GM10847 (cell line): ENCODE results near the gene RLN3.

Source experiments
- POLR2A ChIP-seq: IDR thresholded peaks from 2 replicates; pipeline ENCODE4 v1.6.1; 2011; ENCODE audit not compliant: insufficient read length; ENCODE audit errors: extremely low read depth

RLN3 gene

GRCh38 chr19:14058182-14059092, 30.5 kb downstream of the RLN3 start:
- TF ChIP-seq POLR2A = no peak

- TF ChIP-seq POLR2A = no peak
Observed at GRCh38 chr19:14059093-14059480, 31.1 kb downstream of the RLN3 start.

DNA sequence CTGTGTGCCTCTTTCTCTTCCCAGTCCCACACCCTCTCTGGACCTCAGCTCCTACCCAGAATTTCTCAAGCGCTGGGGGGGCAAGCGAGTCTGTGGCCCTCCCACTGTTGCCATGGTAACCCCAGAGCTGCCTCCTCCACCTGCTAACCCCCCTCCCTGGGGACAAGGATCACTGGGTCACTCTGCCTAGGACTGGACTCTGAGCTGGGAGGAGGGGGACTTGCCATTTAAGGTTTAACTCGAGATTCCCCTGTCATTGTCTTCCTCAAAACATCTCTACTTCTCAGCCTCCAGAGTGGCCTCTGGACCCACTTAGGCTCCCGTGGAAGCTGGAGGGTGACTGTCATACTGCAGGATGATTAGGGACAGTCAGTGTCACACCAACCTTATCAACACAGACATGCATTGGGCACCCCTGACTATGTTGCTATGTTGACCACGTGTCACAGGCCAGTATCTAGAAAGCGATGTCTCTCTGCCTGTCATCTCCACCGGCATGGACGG, 31.8 kb downstream of the RLN3 start:
- no peak for TF ChIP-seq POLR2A

- TF ChIP-seq POLR2A = no peak
Observed at GRCh38 chr19:14061081-14061749, 33.3 kb downstream of the RLN3 start.

DNA sequence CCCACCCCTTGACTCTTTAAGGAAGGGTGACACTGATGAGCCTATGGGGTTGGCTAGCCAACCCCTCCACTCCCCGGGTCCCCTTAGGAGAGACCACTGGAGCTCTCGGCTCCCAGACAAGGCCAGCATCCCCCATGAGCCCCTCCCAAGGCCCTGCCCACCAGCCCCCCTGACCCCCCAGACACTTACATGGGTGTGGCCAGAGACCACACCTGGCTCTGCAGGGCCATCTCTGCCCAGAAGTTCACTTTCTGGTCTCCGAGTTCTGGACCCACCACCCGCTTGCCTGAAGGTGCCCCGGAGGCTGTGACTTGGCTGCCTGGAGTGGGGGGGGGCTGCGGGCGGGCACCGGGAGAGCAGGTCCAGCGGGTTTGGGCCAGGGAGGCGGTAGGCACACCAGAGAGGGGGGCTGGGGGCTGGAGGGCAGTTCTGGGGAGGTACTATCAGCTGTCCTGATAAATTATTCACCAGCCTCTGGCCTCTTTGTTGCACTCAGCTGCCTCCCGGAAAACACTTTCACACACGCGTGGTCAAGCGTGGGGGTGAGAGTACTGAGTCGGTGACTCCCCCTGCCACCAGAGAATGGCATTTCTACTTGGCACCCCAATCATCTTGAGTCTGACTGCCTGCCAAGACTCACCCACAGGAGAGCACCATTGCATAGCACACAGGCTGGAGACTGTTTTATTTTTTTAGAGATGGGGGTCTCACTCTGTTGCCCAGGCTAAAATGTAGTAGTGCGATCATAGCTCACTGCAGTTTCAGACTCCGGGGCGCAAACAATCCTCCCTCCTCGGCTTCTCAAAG, 34.0 kb downstream of the RLN3 start, which contains the start of gene PALM3:
PALM3 (minus strand) TSS at position 326 of the 807 bp plus-strand sequence; CDS start at position 230, 96 bp downstream.
- TF ChIP-seq POLR2A = no peak

DNA sequence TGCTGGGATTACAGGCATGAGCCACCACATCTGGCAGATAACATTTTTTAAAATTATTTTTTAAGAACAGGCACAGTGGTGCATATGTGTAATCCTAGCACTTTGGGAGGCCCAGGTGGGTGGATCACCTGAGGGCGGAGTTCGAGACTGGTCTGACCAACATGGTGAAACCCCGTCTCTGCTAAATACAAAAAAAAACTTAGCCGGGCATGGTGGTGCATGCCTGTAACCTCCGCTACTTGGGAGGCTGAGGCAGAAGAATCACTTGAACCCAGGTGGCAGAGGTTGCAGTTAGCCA, 34.6 kb downstream of the RLN3 start:
- no peak for TF ChIP-seq POLR2A

DNA sequence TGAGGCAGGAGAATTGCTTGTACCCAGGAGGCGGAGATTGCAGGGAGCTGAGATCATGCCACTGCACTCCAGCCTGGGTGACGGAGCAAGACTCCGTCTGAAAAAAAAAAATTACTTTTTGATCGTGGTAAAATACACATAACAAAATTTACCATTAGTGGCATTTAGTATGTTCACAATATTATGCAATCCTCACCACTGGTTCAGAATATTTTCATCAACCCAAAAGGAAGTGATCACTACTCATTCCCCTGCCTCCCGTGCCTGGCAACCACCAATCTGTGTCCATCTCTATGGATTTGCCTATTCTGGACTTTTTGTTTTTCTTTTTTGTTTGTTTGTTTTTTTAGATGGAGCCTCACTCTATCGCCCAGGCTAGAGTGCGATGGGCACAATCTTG, 35.2 kb downstream of the RLN3 start:
- TF ChIP-seq POLR2A = no peak

GRCh38 chr19:14066134-14066533, 38.2 kb downstream of the RLN3 start:
- no peak for TF ChIP-seq POLR2A

DNA sequence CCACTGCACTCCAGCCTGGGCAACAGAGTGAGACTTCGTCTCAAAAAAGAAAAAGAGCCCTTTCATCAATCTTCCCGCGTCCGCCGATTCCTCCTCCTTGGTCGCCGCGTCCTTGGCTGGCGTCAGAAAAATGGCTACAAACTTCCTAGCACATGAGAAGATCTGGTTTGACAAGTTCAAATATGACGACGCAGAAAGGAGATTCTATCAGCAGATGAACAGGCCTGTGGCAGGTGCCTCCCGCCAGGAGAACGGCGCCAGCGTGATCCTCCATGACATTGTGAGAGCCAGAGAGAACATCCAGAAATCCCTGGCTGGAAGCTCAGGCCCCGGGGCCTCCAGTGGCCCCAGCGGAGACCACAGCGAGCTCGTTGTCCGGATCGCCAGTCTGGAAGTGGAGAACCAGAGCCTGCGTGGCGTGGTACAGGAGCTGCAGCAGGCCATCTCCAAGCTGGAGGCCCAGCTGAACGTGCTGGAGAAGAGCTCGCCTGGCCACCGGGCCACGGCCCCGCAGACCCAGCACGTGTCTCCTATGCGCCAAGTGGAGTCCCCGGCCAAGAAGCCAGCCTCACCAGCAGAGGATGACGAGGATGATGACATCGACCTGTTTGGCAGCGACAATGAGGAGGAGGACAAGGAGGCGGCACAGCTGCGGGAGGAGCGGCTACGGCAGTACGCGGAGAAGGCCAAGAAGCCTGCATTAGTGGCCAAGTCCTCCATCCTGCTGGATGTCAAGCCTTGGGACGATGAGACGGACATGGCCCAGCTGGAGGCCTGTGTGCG, 42.5 kb downstream of the RLN3 start:
- TF ChIP-seq POLR2A = no peak

DNA sequence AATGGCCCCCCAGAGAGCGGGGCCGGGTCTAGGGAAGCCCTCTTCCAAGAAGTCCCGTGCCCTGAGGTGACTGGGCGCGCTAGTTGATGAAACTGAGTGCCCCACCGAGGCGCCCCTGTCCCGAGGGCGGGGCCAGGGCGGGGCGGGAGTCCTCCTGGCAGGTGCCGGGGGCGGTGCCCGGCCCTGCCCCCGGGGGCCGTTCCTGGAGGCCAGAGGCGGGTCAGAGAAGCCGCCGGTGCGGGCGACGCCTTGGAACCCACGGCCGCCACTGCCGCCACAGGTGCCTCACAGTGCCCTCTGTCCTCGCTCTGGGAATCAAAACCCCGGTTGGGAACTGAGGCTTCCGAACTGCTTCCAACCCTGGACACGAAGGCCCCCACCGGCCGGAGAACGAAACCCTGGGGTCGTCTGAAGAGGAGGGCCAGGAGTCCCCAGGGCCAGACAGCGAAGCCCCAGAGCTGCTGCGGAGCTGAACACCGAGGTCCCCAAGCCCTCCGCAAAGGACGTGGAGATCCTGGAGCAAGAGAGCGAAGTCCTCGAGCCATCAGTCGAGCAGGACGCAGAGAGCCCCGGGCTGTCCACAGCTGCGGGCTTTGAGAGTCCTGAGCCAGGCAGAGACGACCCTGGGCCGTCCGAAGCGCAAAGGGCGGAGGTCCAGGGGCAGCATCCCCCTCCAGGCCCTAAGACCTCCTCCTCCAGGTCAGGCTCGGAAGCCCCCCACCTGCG, 44.8 kb downstream of the RLN3 start, which contains the start of gene MISP3:
MISP3 (plus strand) TSS at position 252 of the 726 bp plus-strand sequence. CDS start 524 bp downstream, outside the sequence.
- no peak for TF ChIP-seq POLR2A

DNA sequence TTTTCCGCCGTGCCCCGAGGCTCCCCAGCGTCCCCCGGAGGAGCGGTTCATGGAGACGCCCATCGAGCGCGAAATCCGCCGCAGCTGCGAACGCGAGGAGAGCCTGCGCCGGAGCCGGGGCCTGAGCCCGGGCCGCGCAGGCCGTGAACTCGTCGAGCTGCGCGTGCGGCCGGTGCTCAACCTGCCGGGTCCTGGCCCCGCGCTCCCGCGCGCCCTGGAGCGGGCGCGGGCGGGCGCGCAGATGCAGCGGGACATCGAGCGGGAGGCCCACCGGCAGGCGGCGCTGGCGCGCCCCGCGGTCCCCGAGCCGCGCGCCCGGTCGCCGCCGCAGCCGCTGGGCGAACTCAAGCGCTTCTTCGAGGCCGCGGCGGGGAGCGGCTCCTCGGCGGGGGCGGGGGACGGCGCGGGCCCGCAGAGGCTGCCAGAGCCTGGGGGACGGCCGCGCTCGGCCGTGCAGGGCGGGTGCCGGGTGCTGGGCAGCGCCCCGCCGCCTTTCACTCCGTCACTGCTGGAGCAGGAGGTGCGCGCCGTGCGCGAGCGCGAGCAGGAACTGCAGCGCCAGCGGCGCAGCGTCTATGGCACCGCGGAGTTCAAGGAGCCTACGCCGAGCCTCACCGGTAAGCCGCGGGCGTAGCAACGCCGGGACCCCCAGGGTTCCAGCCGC, 45.4 kb downstream of the RLN3 start:
- TF ChIP-seq POLR2A = peak; percentile 16

- no peak for TF ChIP-seq POLR2A
Observed at GRCh38 chr19:14073925-14074838, 46.2 kb downstream of the RLN3 start.

DNA sequence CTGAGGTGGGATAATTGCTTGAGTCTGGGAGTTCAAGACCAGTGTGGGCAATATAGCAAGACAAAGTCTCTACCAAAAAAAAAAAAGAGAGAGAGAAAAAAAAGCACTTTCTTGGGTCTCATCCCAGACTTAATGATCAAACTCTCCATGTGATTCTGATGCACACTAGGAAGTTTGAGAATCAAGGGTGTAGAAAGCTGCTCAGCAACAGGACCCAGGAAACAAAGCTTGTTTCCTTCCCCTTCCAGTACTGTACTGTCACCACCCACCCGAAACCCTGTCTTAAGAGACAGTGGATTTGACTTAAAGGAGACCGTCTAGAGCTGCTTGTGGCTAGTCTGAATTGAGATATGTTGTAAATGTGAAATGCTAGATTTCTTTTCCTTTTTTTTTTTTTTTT, 50.5 kb downstream of the RLN3 start:
- no peak for TF ChIP-seq POLR2A
